Measurements from ENCODE around the gene PITPNM1. TPM values are rescaled to one million over a fixed set of nuclear protein-coding genes. Genes with fewer than 3 reads are reported as not detected.

PITPNM1 gene
- total RNA-seq, 1 donor from 2014 or later = 17.4 TPM

GRCh38 chr11:67507242-67507863 is 2.2 kb upstream of the PITPNM1 start:
- Histone ChIP-seq H3K4me3 (ENCODE audit: low read depth, low read length) (peak overlapping the region; percentile 83), H3K36me3 (ENCODE audit: control insufficient read depth, insufficient read depth, low read length) (peaks cover 9% of the 10 kb centered on the region), H3K27me3 (ENCODE audit: control insufficient read depth, insufficient read depth, low read length) (no peaks in the 10 kb centered on the region)
- no peak for FAIRE-seq
- TF ChIP-seq CTCF (IDR thresholded peaks at IDR 0.05; ENCODE audit: insufficient read depth, low read length, severe bottlenecking) = no peak
- no peak for DNase-seq (ENCODE audit: low read depth)

DNA sequence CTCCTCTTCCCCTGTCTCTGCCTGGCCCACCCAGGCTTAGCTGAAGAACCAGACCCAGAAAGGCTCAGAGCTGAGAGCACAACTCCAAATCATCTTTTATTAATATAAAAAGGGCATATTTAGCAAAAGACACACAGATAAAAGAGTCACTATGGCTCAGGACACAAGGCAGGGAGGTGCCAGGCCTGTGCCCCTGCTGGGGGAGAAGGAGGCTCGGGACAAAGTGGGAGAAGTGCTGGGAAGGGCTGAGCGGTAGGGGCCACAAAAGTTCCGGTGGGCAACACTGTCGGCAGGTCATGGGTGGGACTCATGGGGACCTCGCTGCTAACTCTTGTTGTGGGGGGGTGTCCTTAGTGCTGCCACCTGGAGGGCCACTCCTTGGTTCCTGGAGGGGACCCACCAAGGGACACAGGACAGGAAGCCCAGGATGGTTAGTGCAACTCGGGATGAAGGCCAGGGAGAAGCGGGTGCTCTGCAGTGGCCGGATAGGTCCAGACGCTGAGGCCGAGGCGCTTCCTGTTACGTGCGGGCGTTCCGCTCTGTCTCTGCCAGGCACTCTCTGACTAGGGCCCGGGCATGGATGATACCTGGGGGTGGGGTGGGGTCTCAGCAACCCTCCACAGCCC is 1.4 kb upstream of the PITPNM1 start:
- FAIRE-seq (no peak), DNase-seq (ENCODE audit: low read depth) (no peak)
- no peaks in the 10 kb centered on the region for H3K27me3 ChIP-seq (ENCODE audit: control insufficient read depth, insufficient read depth, low read length)
- TF ChIP-seq CTCF (IDR thresholded peaks at IDR 0.05; ENCODE audit: insufficient read depth, low read length, severe bottlenecking) = no peak
- no peak overlapping the region for H3K4me3 ChIP-seq (ENCODE audit: low read depth, low read length)
- peaks cover 15% of the 10 kb centered on the region for H3K36me3 ChIP-seq (ENCODE audit: control insufficient read depth, insufficient read depth, low read length)

- FAIRE-seq (peak; percentile 81), DNase-seq (ENCODE audit: low read depth) (peak; percentile 98)
- Histone ChIP-seq H3K27me3 (ENCODE audit: control insufficient read depth, insufficient read depth, low read length) (no peaks in the 10 kb centered on the region), H3K36me3 (ENCODE audit: control insufficient read depth, insufficient read depth, low read length) (peaks cover 18% of the 10 kb centered on the region), H3K4me3 (ENCODE audit: low read depth, low read length) (peak overlapping the region; percentile 89)
- peak; percentile 99 for TF ChIP-seq CTCF (IDR thresholded peaks at IDR 0.05; ENCODE audit: insufficient read depth, low read length, severe bottlenecking)
Observed at GRCh38 chr11:67505605-67506396, 638 bp upstream of the PITPNM1 start.

GRCh38 chr11:67504005-67504949 is 886 bp downstream of the PITPNM1 start:
- no peak for FAIRE-seq

More at GRCh38 chr11:67504005-67504949, 886 bp downstream of the PITPNM1 start:
- Histone ChIP-seq H3K4me3 (ENCODE audit: low read depth, low read length) (peak overlapping the region; percentile 89), H3K27me3 (ENCODE audit: control insufficient read depth, insufficient read depth, low read length) (no peaks in the 10 kb centered on the region), H3K36me3 (ENCODE audit: control insufficient read depth, insufficient read depth, low read length) (peaks cover 25% of the 10 kb centered on the region)
- TF ChIP-seq CTCF (IDR thresholded peaks at IDR 0.05; ENCODE audit: insufficient read depth, low read length, severe bottlenecking) = no peak
- DNase-seq (ENCODE audit: low read depth) = no peak

Measured in bronchial epithelial cell (primary cell).